HUDEP-2 (cell line): ENCODE measurements around the gene EID3.
"Not testable (repeated sequence)": the region's sequence is repeated elsewhere in the genome, so short reads cannot be mapped to it uniquely, and the experiment has no call there.

Experiments used
- DNase-seq, 76 experiments: peaks; one replicate each; lab custom pipeline; 2025; ENCODE audit not compliant: unreplicated experiment in 76 of 76; lab: John Stamatoyannopoulos, UW

Gene EID3

GRCh38 chr12:104303538-104304151 is at the start of gene EID3:
Gene EID3, plus strand, starts transcription at chr12:104303739. Its CDS starts 196 bp downstream, at chr12:104303935.
- peak in 63 of 76 experiments; percentile 8 to 83 (median 56) for DNase-seq

GRCh38 chr12:104257913-104258472 is 45.5 kb upstream of the EID3 start:
- DNase-seq: no peak

DNA sequence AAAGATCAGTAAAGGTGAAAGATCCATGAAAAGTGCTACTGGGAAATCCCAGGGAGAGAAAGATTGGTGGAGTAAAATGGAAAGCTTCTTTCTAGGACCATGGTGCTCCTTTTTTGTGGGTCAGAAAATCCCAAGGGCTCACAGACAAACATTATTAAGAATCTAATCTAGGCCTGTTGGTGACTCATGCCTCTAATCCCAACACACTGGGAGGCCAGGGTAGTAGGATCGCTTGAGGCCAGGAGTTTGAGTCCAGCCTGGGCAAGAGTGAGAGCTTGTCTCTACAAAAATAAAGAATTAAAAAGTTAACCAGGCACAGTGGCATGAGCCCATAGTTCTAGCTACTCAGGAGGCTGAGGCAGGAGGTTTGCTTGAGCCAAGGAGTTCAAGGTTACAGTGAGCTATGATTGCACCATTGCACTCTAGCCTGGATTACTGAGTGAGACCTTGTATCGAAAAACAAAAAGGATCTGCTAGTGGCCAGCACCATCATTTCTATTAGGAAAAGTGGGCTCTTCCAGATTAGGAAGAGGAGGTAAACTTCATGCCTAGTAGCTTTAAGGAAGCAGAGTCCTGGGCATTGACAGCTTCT is 45.0 kb upstream of the EID3 start:
- DNase-seq: no peak

GRCh38 chr12:104263026-104263425 is 40.5 kb upstream of the EID3 start:
- DNase-seq: no peak

- no peak for DNase-seq
Measured at GRCh38 chr12:104263580-104264358, 39.8 kb upstream of the EID3 start.

GRCh38 chr12:104265436-104265835 is 38.1 kb upstream of the EID3 start:
- not testable (repeated sequence) for DNase-seq

DNA sequence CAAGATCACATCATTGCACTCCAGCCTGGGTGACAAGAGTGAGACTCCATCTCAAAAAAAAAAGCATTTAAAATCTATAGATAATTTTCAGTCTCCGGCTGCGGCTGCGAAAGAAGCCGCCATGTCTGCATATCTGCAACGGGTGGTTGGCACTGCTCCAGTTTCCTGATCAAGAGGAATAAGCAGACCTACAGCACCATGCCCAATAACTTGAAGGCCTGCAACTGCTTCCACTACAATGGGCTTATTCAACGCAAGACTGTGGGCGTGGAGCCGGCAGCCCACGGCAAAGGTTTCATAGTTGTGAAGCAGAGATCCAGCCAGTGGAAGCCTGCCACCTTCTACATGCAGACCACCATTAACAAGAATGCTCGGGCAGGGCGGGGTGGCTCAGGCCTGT is 30.6 kb upstream of the EID3 start:
- DNase-seq: no peak

- DNase-seq: no peak
Measured at GRCh38 chr12:104273503-104273902, 30.0 kb upstream of the EID3 start.

GRCh38 chr12:104274811-104275210 is 28.7 kb upstream of the EID3 start:
- DNase-seq: no peak

DNA sequence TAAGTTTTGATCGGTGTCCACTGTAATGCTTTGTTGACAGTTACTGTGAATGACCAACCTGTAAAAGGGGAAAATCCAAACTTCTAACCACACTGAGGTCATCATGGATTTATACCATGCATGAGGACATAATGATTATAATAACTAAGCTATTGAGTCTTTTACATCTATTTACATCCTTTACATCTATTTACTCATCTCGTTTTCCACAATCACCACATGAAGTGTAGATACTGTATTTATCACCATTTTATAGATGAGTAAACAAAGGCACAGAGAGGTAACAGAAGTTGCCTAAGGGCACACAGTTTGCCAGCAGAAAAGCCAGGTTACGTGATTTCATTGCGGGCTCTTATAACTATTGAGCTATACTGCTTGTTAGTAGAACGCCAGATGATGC is 27.9 kb upstream of the EID3 start:
- DNase-seq: no peak

GRCh38 chr12:104276273-104277131 is 27.0 kb upstream of the EID3 start:
- DNase-seq: no peak

GRCh38 chr12:104279164-104279563 is 24.4 kb upstream of the EID3 start:
- DNase-seq: no peak

DNA sequence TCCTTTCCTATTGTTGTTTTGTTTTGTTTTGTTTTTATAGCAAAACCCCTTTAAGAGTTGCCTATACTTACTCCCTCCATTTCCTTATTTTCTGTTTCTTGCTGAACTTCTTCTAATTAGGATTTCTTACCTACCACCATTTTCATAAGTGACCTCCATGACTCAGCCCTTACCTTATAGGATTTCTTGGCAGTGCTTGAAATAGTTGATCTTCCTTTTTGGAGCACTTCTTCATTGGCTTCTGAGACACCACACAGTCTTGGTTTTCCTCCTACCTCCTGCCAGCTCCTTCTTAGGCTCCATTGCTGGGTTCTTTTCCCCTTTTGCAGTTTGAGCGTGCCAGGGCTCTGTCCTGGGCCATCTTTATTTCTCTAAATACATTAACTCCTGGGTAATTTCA is 23.4 kb upstream of the EID3 start:
- no peak for DNase-seq

GRCh38 chr12:104280717-104281458 is 22.7 kb upstream of the EID3 start:
- peak in 1 of 76 experiments; percentile 3 for DNase-seq

DNA sequence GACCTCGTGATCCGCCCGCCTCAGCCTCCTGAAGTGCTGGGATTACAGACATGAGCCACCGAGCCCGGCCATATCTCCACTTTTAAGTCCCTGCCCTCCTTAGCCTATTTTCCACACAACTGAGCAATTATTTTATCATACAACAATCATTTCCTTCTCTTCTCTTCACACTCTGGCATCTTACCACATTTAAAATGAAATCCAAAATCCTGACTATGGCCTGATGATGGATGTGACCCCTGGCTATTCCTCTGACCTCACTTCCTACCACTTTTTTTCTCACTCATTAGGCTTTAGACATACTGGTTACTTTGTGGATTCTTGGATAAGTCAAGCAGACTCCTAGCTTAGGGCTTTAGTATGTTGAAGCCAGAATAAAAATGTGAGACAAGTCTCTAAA is 21.9 kb upstream of the EID3 start:
- DNase-seq: no peak

DNA sequence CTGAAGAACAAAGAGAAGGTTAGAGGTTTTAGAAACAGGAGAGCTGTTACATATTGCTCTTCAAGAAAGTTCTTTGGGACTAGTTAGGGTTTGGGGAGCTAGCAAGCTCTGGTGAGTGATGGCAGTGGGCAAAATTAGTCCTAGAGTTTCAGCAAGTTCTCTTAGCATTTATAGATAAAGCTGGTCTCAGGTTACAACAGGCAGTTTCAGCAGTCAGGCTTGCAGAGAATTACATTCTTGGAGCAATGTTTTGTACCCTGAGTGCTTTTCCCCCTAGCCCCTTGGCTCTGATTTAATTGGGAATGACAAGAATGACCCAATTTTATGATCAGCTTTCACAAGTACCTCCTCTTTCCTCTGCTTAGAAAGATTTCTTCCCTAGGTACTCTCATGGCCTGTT is 21.4 kb upstream of the EID3 start:
- no peak for DNase-seq

- no peak for DNase-seq
Measured at GRCh38 chr12:104285740-104286515, 17.6 kb upstream of the EID3 start.

DNA sequence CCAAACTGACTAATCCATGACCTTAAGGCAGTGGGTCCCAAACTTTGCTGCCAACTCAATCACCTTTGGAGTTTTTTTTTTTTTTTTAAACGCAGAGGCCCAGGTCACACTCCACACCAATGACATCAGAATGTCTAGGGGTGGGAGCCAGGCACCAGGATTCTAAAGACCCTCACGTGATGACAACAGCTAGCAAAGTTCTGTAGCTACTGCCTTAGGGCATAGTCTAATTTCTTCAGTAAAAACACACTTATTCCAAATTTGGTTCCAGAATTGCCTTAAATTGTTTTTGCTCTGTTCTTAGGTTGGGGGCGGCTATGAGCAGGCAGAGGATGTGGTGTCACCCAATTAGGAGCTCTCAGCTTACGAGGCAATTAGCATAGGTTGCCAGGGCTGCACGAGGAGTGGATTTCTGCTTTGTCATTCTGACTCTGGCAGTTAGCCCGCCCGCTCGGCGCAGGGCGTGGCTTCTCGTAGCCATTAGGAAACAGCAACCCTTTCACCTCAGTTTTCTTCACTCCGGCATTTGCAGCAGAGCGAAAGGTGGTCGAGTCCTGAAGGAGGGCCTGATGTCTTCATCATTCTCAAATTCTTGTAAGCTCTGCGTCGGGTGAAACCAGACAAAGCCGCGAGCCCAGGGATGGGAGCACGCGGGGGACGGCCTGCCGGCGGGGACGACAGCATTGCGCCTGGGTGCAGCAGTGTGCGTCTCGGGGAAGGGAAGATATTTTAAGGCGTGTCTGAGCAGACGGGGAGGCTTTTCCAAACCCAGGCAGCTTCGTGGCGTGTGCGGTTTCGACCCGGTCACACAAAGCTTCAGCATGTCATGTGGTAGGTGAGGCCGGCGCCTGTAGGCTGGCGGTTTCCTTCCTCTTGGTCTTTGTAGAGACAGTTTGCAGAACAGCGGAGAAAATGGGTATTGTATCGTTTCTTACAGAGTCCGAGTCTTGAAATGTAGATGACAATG is 16.7 kb upstream of the EID3 start:
- peak; percentile 29 to 97 (median 90) for DNase-seq
